IPS-15b (cell line): Measurements from ENCODE around the gene PLEKHG7.

Experiments used
- H3K27me3 ChIP-seq: one replicate; pipeline ENCODE4 v1.6.1; 2013; ENCODE audit warnings: low read length; ENCODE audit not compliant: control insufficient read depth, insufficient read depth
- H3K36me3 ChIP-seq: one replicate; pipeline ENCODE4 v1.6.1; 2013; ENCODE audit warnings: low read length; ENCODE audit not compliant: control insufficient read depth, insufficient read depth
- H3K4me1 ChIP-seq: one replicate; pipeline ENCODE4 v1.6.1; 2013; ENCODE audit warnings: mild to moderate bottlenecking, low read length; ENCODE audit not compliant: control insufficient read depth, insufficient read depth
- H3K4me3 ChIP-seq: one replicate; pipeline ENCODE4 v1.5.1; 2013; ENCODE audit warnings: low read depth, low read length
- H3K9ac ChIP-seq: one replicate; pipeline ENCODE4 v1.6.1; 2013; ENCODE audit warnings: low read depth, mild to moderate bottlenecking, low read length
- H3K9me3 ChIP-seq: one replicate; pipeline ENCODE4 v1.6.1; 2013; ENCODE audit warnings: mild to moderate bottlenecking, low read length; ENCODE audit not compliant: control insufficient read depth, insufficient read depth

Gene PLEKHG7

GRCh38 chr12:92821142-92821541, 118.4 kb downstream of the PLEKHG7 start:
- Histone ChIP-seq H3K9me3 (no peaks in the 10 kb centered on the region), H3K9ac (no peak overlapping the region), H3K27me3 (no peaks in the 10 kb centered on the region), H3K4me1 (no peaks in the 10 kb centered on the region), H3K4me3 (no peak overlapping the region), H3K36me3 (no peaks in the 10 kb centered on the region)
